GM18499 (cell line): ENCODE data around the gene KIF25.

Experiments
- ATAC-seq: cut with Tn5 transposase; IDR thresholded peaks from one replicate; pipeline ENCODE4 v1.9.1; 2021; ENCODE audit warnings: moderate number of reproducible peaks; ENCODE audit not compliant: insufficient read depth, unreplicated experiment

KIF25 gene

DNA sequence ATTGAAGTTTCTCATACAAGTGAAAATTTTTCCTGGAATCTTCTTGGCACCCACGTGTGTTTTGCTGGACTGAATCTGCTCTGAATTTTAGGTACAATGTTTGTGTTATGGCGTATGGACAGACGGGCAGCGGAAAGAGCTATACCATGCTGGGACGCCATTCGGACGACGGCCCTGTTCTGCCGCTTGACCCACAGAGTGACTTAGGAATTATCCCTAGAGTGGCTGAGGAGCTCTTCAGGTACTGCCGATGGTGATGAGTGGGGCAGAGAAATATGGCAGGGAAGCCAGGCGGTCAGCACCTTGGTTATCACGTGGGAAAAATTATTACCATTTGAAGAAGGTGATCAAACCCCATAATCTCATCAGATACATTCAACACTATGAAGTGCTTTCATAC, 36.3 kb downstream of the KIF25 start:
- ATAC-seq: no peak

DNA sequence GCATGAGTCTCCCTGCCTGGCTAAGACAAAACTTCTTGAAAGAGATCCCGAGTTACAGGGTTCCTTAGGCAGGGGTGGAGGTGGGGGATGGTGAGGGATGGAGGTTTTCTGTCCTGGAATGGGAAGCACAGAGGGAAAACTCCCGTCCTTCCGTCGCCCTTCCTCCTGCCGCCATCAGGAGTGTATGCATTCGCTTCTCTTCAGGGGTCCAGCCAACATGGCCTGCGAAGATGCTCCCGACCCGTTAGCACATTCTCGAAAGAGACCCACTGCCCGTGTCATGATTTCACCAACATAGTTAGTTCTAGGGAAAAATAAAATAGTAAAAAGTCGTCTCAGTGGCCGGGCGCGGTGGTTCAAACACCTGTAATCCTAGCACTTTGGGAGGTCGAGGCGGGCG, 37.1 kb downstream of the KIF25 start:
- no peak for ATAC-seq

DNA sequence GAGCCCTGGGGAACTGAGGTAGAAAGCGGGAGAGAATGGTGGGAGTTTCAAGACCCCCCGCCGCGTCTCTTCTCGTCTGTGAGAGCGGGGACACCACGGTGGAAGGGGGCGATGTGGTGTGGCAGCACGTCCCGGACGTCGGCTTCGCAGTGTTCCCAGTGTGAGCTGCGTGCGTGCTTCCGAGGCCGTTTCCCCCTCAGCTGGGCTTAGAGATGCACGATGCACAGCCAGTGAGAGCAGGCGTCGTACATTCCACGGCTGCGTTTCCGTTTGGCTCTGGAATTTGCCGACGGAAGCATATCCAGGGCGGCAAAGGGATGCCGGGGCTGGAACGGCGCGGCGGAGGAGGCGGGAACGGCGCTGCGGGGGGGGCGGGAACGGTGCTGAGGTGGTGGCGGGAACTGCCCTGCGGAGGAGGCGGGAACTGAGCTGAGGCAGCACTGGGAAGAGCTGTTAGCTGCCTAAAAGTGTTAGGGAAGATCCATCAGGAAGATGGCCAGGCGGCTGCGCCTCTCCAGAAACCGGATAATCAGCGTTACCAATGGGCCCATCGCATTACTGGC, 37.7 kb downstream of the KIF25 start:
- ATAC-seq: no peak

DNA sequence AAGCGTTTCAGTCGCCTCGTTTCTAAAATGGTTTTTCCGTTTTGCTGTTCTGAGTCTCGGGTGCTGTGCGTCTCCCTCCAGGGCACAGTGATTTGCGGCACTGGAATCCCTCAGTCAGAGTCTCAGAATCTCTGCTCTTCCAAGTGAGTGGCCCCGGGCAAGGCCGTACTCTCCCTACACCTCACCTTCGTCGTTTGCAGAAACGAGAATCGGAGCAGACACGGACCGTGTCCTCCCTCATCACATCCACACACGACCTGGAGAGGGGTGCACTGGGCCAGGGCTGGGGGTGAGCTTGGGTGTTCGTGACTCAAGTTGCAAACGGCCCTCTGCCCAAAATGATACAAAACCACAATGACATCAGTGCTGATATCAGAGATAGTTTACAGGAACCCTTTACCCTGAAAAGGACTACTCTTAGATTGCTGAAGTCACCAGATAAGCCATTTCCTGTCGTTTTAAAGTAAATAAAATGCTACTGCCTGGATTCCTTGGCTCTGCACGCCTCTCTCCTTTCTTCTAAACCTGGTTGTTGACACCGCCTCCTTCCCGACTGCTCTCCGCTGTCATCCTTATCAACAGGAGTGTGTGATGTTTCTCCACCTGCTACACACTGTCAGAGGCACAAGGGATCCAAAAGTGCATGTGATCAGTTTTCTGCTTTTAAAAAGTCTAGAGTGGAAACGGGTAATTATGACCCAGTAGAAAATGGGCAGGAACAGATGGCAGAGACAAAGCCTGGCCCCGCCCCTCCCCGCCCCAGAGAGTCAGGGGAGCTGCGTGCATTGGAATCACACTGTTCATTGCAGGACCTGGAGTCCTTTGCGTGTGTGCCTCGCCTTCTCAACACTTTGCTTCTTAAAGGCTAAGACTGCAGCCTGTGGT, 38.4 kb downstream of the KIF25 start:
- ATAC-seq: no peak

DNA sequence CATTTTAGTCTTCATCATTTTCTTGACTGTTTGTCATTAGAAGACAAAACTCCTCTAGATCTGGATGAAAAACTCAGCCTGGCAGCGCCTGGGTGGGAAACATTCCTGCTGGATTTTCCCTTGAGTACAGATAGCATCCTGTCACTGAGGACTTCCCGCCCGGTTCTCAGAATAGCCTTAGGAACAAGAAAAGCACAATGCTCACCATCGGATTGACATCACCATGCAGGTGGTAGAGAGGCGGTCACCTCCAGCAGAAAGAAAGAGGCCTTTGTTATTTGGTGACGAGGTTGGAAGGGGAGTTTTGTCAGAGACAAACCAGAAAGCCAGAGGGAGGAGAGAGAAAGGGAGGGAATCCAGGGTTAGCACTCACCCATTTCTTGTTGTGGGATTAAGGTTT, 39.8 kb downstream of the KIF25 start:
- no peak for ATAC-seq

DNA sequence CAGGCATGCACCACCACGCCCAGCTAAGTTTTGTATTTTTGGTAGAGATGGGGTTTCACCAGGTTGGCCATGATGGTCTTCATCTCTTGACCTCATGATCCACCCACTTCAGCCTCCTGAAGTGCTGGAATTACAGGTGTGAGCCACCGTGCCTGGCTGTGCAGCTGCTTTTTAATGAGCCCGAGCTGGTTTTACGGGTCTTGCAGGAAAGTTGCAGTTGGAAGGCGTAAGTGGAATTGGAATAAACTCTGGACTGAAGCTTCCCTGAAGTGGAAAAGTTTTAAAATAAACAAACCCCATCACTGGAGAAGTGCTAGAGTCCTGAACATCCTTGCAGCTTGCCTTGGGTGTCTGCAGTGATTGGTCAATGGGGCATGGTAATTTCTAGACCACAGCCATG, 40.4 kb downstream of the KIF25 start:
- ATAC-seq: no peak

DNA sequence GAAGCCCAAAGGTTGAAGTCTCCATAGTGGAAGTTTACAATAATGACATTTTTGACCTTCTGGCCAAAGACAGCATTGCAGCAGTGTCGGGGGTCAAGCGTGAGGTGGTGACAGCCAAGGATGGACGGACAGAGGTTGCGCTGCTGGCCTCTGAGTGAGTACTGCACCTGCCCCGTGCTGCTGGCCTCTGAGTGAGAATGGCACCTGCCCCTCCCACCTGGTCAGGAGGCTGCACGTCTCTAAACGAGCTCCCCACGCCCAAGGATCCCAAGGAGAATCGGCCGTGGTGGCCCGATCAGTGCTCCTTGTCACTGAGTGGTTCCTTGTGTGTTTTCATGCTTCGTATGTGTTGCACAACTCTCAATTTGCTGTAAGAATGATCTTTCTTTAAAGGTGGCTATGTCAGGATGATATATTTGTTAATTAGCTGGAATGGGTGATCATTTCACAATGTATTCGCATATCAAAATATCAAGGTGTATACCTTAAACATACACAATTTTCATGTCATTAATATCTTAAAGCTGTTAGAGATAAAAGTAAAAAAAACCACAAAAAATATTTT, 41.2 kb downstream of the KIF25 start:
- ATAC-seq: no peak

DNA sequence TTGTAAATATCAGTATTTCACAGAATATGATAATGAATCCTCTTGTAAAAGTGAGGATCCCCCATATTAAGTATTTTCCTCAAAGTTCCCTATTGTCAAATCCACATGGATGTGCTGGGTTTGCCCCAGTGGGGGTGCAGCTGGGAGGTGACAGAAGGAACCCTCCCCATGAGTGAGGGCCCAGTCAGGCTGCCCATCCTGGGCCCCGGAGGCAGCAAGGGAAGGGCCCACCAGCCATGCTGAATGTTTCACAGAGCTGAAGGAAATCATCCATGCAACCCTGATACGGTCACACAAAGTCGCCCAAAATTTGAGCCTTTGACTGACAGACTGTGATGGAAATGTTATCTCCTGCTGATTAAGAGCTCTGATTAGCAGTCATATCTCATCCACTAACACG, 41.8 kb downstream of the KIF25 start:
- ATAC-seq: no peak

DNA sequence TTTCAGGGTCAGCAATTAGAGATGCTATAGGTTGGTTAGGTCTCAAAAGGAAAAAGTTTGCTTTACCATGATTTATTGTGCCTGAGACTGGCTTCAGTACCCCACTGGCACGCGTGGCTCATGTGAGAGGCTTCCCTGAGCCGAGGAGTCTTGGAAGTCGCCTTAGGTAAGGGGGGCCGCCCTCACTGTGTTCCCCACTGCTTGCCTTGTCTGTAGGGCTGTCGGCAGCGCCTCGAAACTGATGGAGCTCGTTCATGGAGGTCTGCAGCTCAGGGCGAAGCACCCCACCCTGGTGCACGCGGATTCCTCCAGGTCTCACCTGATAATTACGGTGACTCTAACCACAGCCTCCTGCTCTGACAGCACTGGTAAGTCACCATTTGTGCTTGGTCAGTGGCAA, 42.4 kb downstream of the KIF25 start:
- ATAC-seq: no peak

DNA sequence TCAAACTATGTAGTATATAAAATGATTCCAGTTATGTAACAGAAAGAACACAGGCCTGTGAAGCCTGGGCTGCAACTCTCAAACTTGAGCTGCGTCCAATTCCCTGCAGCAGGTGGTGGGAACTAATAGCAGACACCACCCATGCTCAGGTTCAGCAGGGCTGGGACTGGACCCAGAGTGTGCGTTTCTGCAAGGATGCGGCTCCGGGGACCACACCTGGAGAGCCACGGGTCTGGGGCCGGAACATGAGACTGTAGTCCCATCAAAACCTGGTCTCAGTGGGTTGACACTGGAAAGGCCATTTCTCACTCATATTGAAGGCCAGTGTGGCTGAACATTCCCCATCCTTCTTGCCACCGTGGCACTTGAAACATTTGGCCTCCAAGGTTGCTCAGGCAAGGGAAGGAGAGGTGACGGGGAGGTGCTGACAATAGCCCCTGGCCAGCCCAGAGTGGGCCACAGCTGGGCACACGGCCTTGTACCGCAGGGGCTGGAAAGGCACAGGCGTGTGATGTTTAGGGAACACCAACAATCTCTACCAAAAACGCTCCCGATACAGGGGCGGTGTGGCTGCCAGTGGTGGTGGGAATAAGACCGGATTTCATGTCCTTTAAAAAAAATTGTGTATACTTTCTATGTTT, 43.5 kb downstream of the KIF25 start:
- no peak for ATAC-seq

DNA sequence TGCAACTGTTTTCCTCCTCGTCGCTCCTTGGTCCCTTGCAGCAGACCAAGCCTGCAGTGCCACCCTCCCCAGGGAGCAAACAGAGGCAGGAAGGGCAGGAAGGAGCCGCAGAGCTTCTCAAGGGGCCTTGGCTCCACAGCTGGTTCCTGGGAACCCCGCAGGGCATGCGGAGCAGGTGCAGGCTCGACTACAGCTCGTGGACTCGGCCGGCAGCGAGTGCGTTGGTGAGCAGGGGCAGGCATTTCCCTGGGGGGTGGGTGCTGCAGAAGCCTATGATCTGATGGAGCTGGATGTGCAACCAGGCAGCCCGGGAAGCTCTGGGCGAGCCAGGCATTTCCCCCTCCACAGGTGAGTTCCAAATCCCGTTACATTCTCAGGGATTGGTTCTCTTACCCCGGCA, 44.5 kb downstream of the KIF25 start:
- no peak for ATAC-seq

DNA sequence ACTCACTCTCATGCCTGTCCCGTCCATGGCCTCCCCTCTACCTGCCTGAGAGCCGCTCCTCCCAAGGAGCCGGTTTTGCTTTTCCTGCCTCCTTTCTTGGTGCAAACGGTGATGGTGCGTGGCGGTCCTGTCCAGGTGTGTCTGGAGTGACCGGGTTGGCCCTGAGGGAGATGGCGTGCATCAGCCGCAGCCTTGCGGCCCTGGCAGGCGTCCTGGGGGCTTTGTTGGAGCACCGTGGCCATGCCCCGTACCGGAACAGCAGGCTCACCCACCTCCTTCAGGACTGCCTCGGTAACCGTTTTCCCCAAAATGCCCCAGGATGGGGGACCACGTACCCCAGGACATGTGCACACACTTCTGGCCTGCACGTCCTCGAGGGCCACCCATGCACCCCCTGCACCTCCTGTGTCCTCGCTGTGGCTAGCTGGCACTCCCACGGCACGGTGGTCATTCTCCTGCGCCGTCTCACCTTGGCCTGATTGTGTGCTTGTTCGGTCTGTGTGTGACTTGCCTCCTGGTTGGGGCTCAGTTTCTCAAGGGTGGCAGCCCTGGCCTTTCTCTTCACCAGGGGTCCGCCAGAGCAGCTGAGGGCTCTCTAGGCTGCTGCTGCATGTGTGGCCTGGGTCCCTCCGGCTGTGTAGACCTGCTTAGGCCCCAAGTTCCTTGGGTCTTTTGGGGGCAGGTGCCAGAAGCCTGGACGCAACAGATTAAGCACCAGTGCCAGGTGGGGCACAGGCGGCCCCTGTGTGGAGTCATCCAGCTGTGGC, 45.1 kb downstream of the KIF25 start:
- no peak for ATAC-seq

DNA sequence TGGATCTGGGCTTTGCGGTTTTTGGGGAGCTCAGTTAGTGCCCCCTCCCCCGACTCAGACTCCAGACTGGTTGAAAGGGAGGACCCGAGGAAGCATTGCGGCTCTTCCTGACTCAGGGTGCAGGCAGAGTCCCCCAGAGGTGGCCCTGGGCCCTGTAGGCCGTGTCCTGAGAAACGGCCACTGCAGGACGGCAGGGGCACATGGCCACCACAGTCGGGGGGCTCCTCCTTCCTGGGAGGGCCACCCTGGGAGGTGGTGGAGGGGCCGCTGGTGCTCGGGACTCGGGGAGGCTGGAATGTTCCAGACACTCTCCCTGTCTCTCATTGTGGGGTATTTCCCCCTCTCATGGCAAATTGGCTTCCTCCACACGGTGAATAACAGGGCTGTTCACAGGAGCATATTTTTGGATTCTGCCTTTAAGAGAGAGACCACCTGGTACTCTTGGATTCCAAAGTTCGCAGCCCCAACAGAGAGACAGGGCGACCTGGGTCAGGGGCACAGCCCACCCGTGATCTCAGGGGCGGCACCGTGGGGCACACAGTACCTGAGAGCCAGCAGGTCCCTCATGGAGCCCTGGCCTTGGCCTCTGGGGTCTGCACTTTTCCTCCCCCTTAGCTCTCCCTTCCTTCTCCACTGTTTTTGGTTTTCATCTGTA, 45.8 kb downstream of the KIF25 start:
- no peak for ATAC-seq

DNA sequence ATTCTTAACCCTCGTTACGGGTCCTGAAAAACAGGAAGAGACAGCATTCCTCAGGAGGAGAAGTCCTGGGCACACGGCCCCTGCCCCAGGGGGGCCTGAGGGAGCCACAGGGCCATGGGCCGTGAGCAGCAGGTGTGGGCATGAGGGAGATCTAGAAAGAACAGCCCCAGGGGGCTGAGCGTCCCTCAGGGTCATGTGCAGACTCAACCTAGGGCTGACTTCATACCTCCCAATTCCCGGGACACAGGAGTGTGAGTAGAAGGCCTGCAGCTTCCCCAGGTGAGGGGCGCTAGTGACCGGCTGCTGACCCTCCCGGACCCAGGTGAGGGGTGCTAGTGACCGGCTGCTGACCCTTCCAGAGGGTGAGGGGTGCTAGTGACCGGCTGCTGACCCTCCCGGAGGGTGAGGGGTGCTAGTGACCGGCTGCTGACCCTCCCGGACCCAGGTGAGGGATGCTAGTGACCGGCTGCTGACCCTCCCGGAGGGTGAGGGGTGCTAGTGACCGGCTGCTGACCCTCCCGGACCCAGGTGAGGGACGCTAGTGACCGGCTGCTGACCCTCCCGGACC, 46.5 kb downstream of the KIF25 start:
- no peak for ATAC-seq

DNA sequence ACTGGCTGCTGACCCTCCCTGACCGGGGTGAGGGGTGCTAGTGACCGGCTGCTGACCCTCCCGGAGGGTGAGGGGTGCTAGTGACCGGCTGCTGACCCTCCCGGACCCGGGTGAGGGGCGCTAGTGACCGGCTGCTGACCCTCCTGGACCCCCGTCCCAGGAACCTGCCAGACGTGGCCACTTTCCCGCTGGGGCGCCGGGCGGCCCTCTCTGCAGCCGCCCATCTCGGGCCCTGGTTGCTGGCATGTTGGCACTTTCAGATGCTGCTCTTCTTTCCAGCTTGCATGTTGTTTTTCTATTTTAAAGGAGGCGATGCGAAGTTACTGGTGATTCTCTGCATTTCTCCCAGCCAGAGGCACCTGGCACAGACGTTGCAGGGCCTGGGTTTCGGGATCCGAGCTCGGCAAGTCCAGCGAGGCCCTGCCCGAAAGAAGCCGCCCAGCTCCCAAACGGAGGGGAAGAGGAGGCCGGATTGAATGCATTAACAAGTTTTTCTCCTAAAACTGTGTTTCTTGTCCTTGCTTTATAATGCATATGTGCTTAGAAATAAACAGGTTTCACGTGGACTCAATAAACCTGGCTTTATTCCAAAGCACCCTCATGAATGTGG, 47.2 kb downstream of the KIF25 start:
- no peak for ATAC-seq

DNA sequence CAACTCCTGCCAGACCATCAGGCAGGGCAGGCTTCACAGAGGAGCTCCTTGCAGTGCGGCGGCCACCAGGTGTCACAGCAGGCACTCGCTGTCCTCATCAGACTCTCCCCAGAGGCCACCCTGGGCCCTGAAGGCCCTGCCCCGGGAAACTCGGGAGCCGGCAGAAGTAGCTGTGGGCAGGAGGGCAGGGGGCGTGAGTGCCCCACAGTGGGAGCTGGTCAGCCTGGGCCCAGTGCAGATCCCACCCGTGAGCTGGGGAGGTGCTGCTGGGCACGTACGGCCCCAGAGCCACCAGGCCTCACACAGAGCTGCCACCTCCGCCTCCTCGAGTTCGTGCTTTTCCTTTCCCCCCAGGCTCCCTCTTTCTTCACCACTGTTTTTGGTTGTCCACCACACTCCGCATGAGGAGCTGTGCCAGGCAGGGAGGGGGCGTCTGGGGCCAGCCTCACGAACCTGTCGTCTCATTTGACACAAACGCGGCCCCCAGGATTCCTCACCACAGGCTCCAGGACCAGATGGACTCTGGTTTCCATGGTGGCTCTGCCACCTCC, 47.7 kb downstream of the KIF25 start:
- no peak for ATAC-seq

DNA sequence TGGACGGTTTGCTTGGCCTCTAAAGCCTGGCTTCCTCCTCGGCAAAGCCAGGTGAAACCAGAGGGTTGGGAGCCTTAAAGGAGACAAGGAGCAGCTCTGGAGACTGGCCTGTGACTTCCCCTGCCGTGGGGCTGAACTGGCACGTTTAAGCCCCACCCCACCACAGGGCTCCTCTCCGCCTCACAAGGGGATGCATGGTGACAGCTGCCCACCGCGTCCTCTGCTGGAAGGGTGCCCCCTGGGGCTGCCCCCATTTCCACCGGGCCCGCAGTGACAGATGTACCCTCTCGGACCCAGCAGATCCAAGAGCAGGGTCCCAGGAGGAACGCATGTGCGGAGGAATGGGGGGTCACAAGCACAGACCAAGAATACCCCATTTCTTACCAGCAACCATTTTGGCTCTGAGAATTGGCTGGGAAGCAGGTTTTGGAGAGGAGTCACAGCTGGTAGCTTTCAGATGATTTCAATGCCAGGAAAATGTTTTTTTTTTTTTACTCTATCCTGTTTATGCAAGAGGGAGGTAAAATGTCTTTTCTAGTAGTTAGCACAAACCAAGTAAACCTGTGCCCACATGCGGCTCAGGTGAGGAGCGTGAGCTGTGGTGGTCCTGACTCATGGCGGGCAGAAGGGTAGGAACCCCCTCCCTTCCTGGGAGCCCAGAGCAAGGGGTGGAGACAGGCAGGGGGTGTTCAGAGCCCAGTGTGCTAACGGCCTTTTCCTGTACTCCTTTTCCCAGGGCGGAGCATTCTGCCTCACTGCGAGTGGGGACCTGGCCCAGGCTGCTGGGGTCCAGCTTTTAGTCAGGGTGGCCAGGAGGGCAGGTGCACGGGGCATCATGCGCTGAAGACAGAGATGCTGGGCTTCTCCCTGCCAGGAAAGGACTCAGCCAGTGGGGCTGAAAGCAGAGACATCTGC, 48.5 kb downstream of the KIF25 start:
- ATAC-seq: no peak

DNA sequence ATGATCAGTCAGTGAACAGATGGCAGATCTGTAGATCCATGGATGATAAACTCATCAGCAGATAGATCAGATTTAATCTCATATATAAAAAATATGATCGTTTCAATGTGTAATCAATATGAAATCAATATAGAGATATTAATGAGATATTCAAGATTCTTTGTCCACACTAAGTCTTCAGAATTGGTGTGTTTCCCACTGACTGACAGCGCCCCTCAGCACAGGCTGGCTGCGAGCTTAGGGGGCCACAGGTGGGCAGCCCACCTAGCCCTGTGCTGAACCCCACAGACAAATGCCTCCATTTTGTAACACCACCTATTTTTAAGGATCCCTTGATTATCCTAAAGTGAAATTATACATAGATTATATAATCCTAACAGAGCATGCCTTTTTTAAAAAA, 49.2 kb downstream of the KIF25 start:
- no peak for ATAC-seq
